NT2/D1 (cell line): ENCODE measurements around the gene SERAC1.

Experiments
- SUZ12 ChIP-seq: IDR thresholded peaks from 2 replicates; pipeline ENCODE4 v1.6.1; 2011; ENCODE audit not compliant: insufficient read length, insufficient read depth; ENCODE audit errors: extremely low read depth
- YY1 ChIP-seq: IDR thresholded peaks from 2 replicates; pipeline ENCODE4 v1.6.1; 2011; ENCODE audit not compliant: insufficient read length, insufficient read depth
- ZNF274 ChIP-seq: IDR thresholded peaks from 2 replicates; pipeline ENCODE4 v1.6.1; 2011; ENCODE audit warnings: mild to moderate bottlenecking, low read depth, low read length

DNA sequence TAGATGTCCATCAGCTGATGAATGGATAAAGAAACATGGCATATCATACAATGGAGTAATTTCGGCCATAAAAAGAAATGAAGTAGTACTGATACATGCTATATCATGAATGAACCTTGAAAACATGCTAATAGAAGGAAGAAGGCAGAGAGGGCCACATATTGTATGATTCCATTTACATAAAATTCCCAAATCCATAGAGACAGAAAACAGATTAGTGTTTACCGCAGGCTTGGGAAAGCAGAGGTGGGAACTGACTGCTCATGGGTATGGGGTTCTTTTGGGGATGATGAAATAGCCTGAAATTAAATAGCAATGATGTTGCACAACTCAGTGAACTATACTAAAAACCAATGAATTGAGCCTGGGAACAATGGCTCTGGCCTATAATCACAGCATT is 58.3 kb downstream of the SERAC1 start:
- no peak for TF ChIP-seq YY1
- TF ChIP-seq ZNF274 = no peak
- no peak for TF ChIP-seq SUZ12
